Neural progenitor cell (in vitro differentiated cells): ENCODE measurements around the gene EFCAB10. TPM values are rescaled to one million over a fixed set of nuclear protein-coding genes. Genes with fewer than 3 reads are reported as not detected.

ENCODE experiments used
- DNase-seq: peaks from one replicate; pipeline ENCODE4 v3.0.0-alpha.2; 2016; ENCODE audit warnings: low spot score
- H2AFZ ChIP-seq: fragments of 200-600 bp; sonication (generic); replicated peaks from 2 replicates; pipeline ENCODE4 v1.6.1; 2016; ENCODE audit warnings: antibody characterized with exemption
- H3F3A ChIP-seq: fragments of 200-600 bp; sonication (generic); 2 replicates; pipeline ENCODE4 v1.6.1; 2016; ENCODE audit warnings: antibody characterized with exemption, low read depth
- H3K27ac ChIP-seq: fragments of 200-600 bp; sonication (generic); 2 replicates; pipeline ENCODE4 v1.5.1; 2016; ENCODE audit warnings: mild to moderate bottlenecking
- H3K27me3 ChIP-seq: fragments of 200-600 bp; sonication (generic); 2 replicates; pipeline ENCODE4 v1.6.1; 2016; ENCODE audit warnings: mild to moderate bottlenecking, moderate library complexity
- H3K36me3 ChIP-seq: fragments of 200-600 bp; sonication (generic); 2 replicates; pipeline ENCODE4 v1.5.1; 2016
- H3K4me1 ChIP-seq: fragments of 200-600 bp; sonication (generic); 2 replicates; pipeline ENCODE4 v1.6.1; 2016; ENCODE audit warnings: mixed run types
- H3K4me2 ChIP-seq: fragments of 200-600 bp; sonication (generic); 2 replicates; pipeline ENCODE4 v1.6.1; 2016
- H3K4me3 ChIP-seq: fragments of 200-600 bp; sonication (generic); 2 replicates; pipeline ENCODE4 v1.5.1; 2016
- H3K79me2 ChIP-seq: fragments of 200-600 bp; sonication (generic); 2 replicates; pipeline ENCODE4 v1.6.1; 2016; ENCODE audit warnings: low read depth
- H3K9ac ChIP-seq: fragments of 200-600 bp; sonication (generic); 2 replicates; pipeline ENCODE4 v1.6.1; 2016
- H3K9me3 ChIP-seq: fragments of 200-600 bp; sonication (generic); 2 replicates; pipeline ENCODE4 v1.5.1; 2016; ENCODE audit warnings: low read depth
- H4K20me1 ChIP-seq: fragments of 200-600 bp; sonication (generic); 2 replicates; pipeline ENCODE4 v1.6.1; 2016; ENCODE audit warnings: low read depth
- H3K27ac Mint-ChIP-seq: 3 replicates; pipeline ENCODE4 v1.8.0; 2021; ENCODE audit warnings: mixed read lengths
- H3K27me3 Mint-ChIP-seq: 2 replicates; pipeline ENCODE4 v1.8.0; 2022; ENCODE audit warnings: low read depth, mild to moderate bottlenecking, inconsistent platforms, moderate library complexity, mixed read lengths; ENCODE audit not compliant: insufficient read depth
- H3K36me3 Mint-ChIP-seq: 3 replicates; pipeline ENCODE4 v1.8.0; 2021; ENCODE audit warnings: mixed read lengths
- H3K4me1 Mint-ChIP-seq: 3 replicates; pipeline ENCODE4 v1.8.0; 2021; ENCODE audit warnings: mixed read lengths
- H3K4me3 Mint-ChIP-seq: 3 replicates; pipeline ENCODE4 v1.8.0; 2021; ENCODE audit warnings: mild to moderate bottlenecking, moderate library complexity, mixed read lengths
- H3K9me3 Mint-ChIP-seq: 3 replicates; pipeline ENCODE4 v1.8.0; 2020; ENCODE audit warnings: mixed read lengths
- EZH2 ChIP-seq: fragments of 200-600 bp; sonication (generic); IDR thresholded peaks from 2 replicates; pipeline ENCODE4 v1.6.1; 2017; ENCODE audit warnings: antibody characterized with exemption, mild to moderate bottlenecking, moderate library complexity
- EZH2phosphoT487 ChIP-seq: fragments of 200-600 bp; sonication (generic); IDR thresholded peaks from 2 replicates; pipeline ENCODE4 v1.6.1; 2017; ENCODE audit warnings: antibody characterized with exemption
- total RNA-seq: library from RNA; depleted of rRNA; stranded (reverse); fragments of >200 nt; gene quantifications from 2 replicates; pipeline ENCODE4 v1.2.3, GENCODE V29; 2015; ENCODE audit warnings: low replicate concordance
- TF ChIP-seq, protein P1 (sequence below): fragments of 200-600 bp; sonication (generic); IDR thresholded peaks from 2 replicates; pipeline ENCODE4 v1.5.1; 2017; ENCODE audit warnings: antibody characterized with exemption, mild to moderate bottlenecking

Gene EFCAB10
- total RNA-seq, 1 donor from 2014 or later, result 5.0 TPM

- Histone ChIP-seq H3K4me3 (no peak overlapping the region), H3K27me3 (no peaks in the 10 kb centered on the region), H3K79me2 (no peaks in the 10 kb centered on the region), H2AFZ (no peak overlapping the region), H3K4me2 (no peak overlapping the region), H3K36me3 (peaks cover 13% of the 10 kb centered on the region), H3F3A (no peaks in the 10 kb centered on the region), H3K27ac (no peak overlapping the region), H4K20me1 (no peaks in the 10 kb centered on the region), H3K4me1 (no peaks in the 10 kb centered on the region), H3K9ac (no peak overlapping the region), H3K9me3 (peaks cover 6% of the 10 kb centered on the region)
- no peaks in the 10 kb centered on the region for H3K4me1 Mint-ChIP-seq
- H3K4me3 Mint-ChIP-seq, result no peak overlapping the region
- TF ChIP-seq EZH2phosphoT487, result no peak
- TF ChIP-seq, protein P1, sequence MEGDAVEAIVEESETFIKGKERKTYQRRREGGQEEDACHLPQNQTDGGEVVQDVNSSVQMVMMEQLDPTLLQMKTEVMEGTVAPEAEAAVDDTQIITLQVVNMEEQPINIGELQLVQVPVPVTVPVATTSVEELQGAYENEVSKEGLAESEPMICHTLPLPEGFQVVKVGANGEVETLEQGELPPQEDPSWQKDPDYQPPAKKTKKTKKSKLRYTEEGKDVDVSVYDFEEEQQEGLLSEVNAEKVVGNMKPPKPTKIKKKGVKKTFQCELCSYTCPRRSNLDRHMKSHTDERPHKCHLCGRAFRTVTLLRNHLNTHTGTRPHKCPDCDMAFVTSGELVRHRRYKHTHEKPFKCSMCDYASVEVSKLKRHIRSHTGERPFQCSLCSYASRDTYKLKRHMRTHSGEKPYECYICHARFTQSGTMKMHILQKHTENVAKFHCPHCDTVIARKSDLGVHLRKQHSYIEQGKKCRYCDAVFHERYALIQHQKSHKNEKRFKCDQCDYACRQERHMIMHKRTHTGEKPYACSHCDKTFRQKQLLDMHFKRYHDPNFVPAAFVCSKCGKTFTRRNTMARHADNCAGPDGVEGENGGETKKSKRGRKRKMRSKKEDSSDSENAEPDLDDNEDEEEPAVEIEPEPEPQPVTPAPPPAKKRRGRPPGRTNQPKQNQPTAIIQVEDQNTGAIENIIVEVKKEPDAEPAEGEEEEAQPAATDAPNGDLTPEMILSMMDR, result no peak
- TF ChIP-seq EZH2, result no peak
- H3K36me3 Mint-ChIP-seq, result peaks cover 32% of the 10 kb centered on the region
- H3K9me3 Mint-ChIP-seq, result peaks cover 12% of the 10 kb centered on the region
- no peak overlapping the region for H3K27ac Mint-ChIP-seq
- DNase-seq, result no peak
- H3K27me3 Mint-ChIP-seq, result peaks cover 2% of the 10 kb centered on the region
These were observed 42.1 kb upstream of the EFCAB10 start for GRCh38 chr7:105623378-105623777.

- H4K20me1 ChIP-seq, result no peaks in the 10 kb centered on the region
- no peak for DNase-seq
- H3K4me1 ChIP-seq, result no peaks in the 10 kb centered on the region
- H3K4me3 Mint-ChIP-seq, result no peak overlapping the region
- H3K36me3 Mint-ChIP-seq, result peaks cover 32% of the 10 kb centered on the region
- H3K4me2 ChIP-seq, result no peak overlapping the region
- H3K9me3 Mint-ChIP-seq, result peaks cover 12% of the 10 kb centered on the region
- no peaks in the 10 kb centered on the region for H3K27me3 ChIP-seq
- no peaks in the 10 kb centered on the region for H3K4me1 Mint-ChIP-seq
- H3K36me3 ChIP-seq, result peaks cover 13% of the 10 kb centered on the region
- no peak overlapping the region for H3K4me3 ChIP-seq
- no peak overlapping the region for H3K27ac Mint-ChIP-seq
- peaks cover 6% of the 10 kb centered on the region for H3K9me3 ChIP-seq
- no peak for TF ChIP-seq EZH2
- TF ChIP-seq, protein P1, result no peak
- TF ChIP-seq EZH2phosphoT487, result no peak
- H3K27me3 Mint-ChIP-seq, result peaks cover 2% of the 10 kb centered on the region
- no peaks in the 10 kb centered on the region for H3F3A ChIP-seq
- H3K9ac ChIP-seq, result no peak overlapping the region
- no peaks in the 10 kb centered on the region for H3K79me2 ChIP-seq
- H2AFZ ChIP-seq, result no peak overlapping the region
- H3K27ac ChIP-seq, result no peak overlapping the region
These were observed 40.9 kb upstream of the EFCAB10 start for GRCh38 chr7:105622106-105622731.

GRCh38 chr7:105621617-105622016 is 40.3 kb upstream of the EFCAB10 start:
- H3K27ac ChIP-seq, result no peak overlapping the region
- H3K27me3 ChIP-seq, result no peaks in the 10 kb centered on the region
- H3K9ac ChIP-seq, result no peak overlapping the region
- Mint-ChIP-seq H3K36me3 (peaks cover 29% of the 10 kb centered on the region), H3K4me1 (no peaks in the 10 kb centered on the region), H3K4me3 (no peak overlapping the region), H3K9me3 (peaks cover 9% of the 10 kb centered on the region), H3K27me3 (peaks cover 2% of the 10 kb centered on the region), H3K27ac (no peak overlapping the region)
- H3K4me2 ChIP-seq, result no peak overlapping the region
- peaks cover 9% of the 10 kb centered on the region for H3K36me3 ChIP-seq
- no peaks in the 10 kb centered on the region for H4K20me1 ChIP-seq
- H3K79me2 ChIP-seq, result no peaks in the 10 kb centered on the region
- no peak for DNase-seq
- H3K4me1 ChIP-seq, result no peaks in the 10 kb centered on the region
- H3K9me3 ChIP-seq, result peaks cover 6% of the 10 kb centered on the region
- TF ChIP-seq, protein P1, result no peak
- no peak for TF ChIP-seq EZH2
- no peak overlapping the region for H2AFZ ChIP-seq
- no peak overlapping the region for H3K4me3 ChIP-seq
- no peaks in the 10 kb centered on the region for H3F3A ChIP-seq
